ENCODE data around the gene MAN2A2.
"Not testable (repeated sequence)": the region's sequence is repeated elsewhere in the genome, so short reads cannot be mapped to it uniquely, and the experiment has no call there.

The MAN2A2 gene

GRCh38 chr15:90871139-90871715 lies 31.9 kb upstream of the MAN2A2 start:
- in situ Hi-C loops (cut with HindIII; ENCODE audit: low sequenced_read_pairs) = no loop called here
- no peak for DNase-seq (ENCODE audit: low read depth, low spot score)
- peak overlapping the region; percentile 70 for H3K4me3 ChIP-seq (ENCODE audit: low read depth, low read length)
- TF ChIP-seq CTCF (IDR thresholded peaks at IDR 0.05; ENCODE audit: low read depth, low read length) = no peak

- no peak for DNase-seq (ENCODE audit: low read depth, low spot score)
- TF ChIP-seq CTCF (IDR thresholded peaks at IDR 0.05; ENCODE audit: low read depth, low read length) = no peak
- in situ Hi-C loops (cut with HindIII; ENCODE audit: low sequenced_read_pairs) = no loop called here
- H3K4me3 ChIP-seq (ENCODE audit: low read depth, low read length) = peak overlapping the region; percentile 70
Measured at GRCh38 chr15:90871716-90872485, 31.2 kb upstream of the MAN2A2 start.

- in situ Hi-C loops (cut with HindIII; ENCODE audit: low sequenced_read_pairs) = no loop called here
- peak; percentile 84 for DNase-seq (ENCODE audit: low read depth, low spot score)
- no peak for TF ChIP-seq CTCF (IDR thresholded peaks at IDR 0.05; ENCODE audit: low read depth, low read length)
- peak overlapping the region; percentile 70 for H3K4me3 ChIP-seq (ENCODE audit: low read depth, low read length)
Measured at GRCh38 chr15:90872486-90873184, 30.5 kb upstream of the MAN2A2 start.

GRCh38 chr15:90873488-90873997 lies 29.6 kb upstream of the MAN2A2 start:
- no peak for DNase-seq (ENCODE audit: low read depth, low spot score)
- in situ Hi-C loops (cut with HindIII; ENCODE audit: low sequenced_read_pairs) = no loop called here
- TF ChIP-seq CTCF (IDR thresholded peaks at IDR 0.05; ENCODE audit: low read depth, low read length) = no peak
- H3K4me3 ChIP-seq (ENCODE audit: low read depth, low read length) = peak overlapping the region; percentile 70

GRCh38 chr15:90873998-90874605 lies 29.0 kb upstream of the MAN2A2 start:
- TF ChIP-seq CTCF (IDR thresholded peaks at IDR 0.05; ENCODE audit: low read depth, low read length) = no peak
- H3K4me3 ChIP-seq (ENCODE audit: low read depth, low read length) = peak overlapping the region; percentile 3
- in situ Hi-C loops (cut with HindIII; ENCODE audit: low sequenced_read_pairs) = no loop called here
- peak; percentile 21 for DNase-seq (ENCODE audit: low read depth, low spot score)

GRCh38 chr15:90874986-90875385 lies 28.1 kb upstream of the MAN2A2 start:
- DNase-seq (ENCODE audit: low read depth, low spot score); in situ Hi-C loops (cut with HindIII; ENCODE audit: low sequenced_read_pairs); H3K4me3 ChIP-seq (ENCODE audit: low read depth, low read length): not testable (repeated sequence)
